WERI-Rb-1 (cell line): ENCODE results near the gene EP300.
A peak's percentile ranks its signal among the peaks of the same experiment; 100 is the strongest.

Source experiments
- DNase-seq: peaks from one replicate; pipeline ENCODE4 v3.0.0-alpha.2; 2020
- H3K27ac ChIP-seq: fragments of 250-450 bp; sonication (Bioruptor Pico); 2 replicates; pipeline ENCODE4 v1.5.1; 2020; ENCODE audit warnings: mild to moderate bottlenecking, moderate library complexity
- H3K27me3 ChIP-seq: fragments of 250-450 bp; sonication (Bioruptor Pico); 2 replicates; pipeline ENCODE4 v1.5.1; 2021; ENCODE audit warnings: mild to moderate bottlenecking, low read depth, moderate library complexity; ENCODE audit not compliant: insufficient read depth, severe bottlenecking
- H3K36me3 ChIP-seq: fragments of 250-450 bp; sonication (Bioruptor Pico); 2 replicates; pipeline ENCODE4 v1.5.1; 2020; ENCODE audit warnings: mild to moderate bottlenecking, moderate library complexity
- H3K4me3 ChIP-seq: 2 replicates; pipeline ENCODE4 v1.5.1; 2011; ENCODE audit warnings: low read depth, mild to moderate bottlenecking, control low read depth, low read length
- H3K9me3 ChIP-seq: fragments of 250-450 bp; sonication (Bioruptor Pico); 2 replicates; pipeline ENCODE4 v1.5.1; 2021; ENCODE audit warnings: mild to moderate bottlenecking, moderate library complexity; ENCODE audit not compliant: severe bottlenecking
- CTCF ChIP-seq: IDR thresholded peaks from 2 replicates; pipeline ENCODE4 v1.5.1; 2011; ENCODE audit warnings: low read depth, mild to moderate bottlenecking, control low read depth, inconsistent platforms, low read length

Gene EP300

GRCh38 chr22:41215926-41216325, 123.5 kb downstream of the EP300 start:
- no peak for TF ChIP-seq CTCF
- Histone ChIP-seq H3K9me3 (peaks cover 15% of the 10 kb centered on the region), H3K4me3 (no peak overlapping the region), H3K27me3 (no peaks in the 10 kb centered on the region), H3K36me3 (peaks cover 55% of the 10 kb centered on the region), H3K27ac (no peak overlapping the region)
- DNase-seq = no peak

- Histone ChIP-seq H3K9me3 (peaks cover 15% of the 10 kb centered on the region), H3K4me3 (no peak overlapping the region), H3K27me3 (no peaks in the 10 kb centered on the region), H3K36me3 (peaks cover 65% of the 10 kb centered on the region), H3K27ac (peak overlapping the region; percentile 40; the same call in 1 of the 2 replicates)
- DNase-seq = no peak
- TF ChIP-seq CTCF = no peak
Observed at GRCh38 chr22:41216984-41217383, 124.6 kb downstream of the EP300 start.

- DNase-seq = peak; percentile 61
- TF ChIP-seq CTCF = no peak
- Histone ChIP-seq H3K36me3 (peaks cover 64% of the 10 kb centered on the region), H3K9me3 (peaks cover 15% of the 10 kb centered on the region), H3K27ac (peak overlapping the region; percentile 40), H3K4me3 (no peak overlapping the region), H3K27me3 (no peaks in the 10 kb centered on the region)
Observed at GRCh38 chr22:41217553-41218157, 125.3 kb downstream of the EP300 start.

GRCh38 chr22:41222846-41223507, 130.6 kb downstream of the EP300 start:
- H3K36me3 ChIP-seq = peaks cover 69% of the 10 kb centered on the region
- no peak for TF ChIP-seq CTCF
- no peak overlapping the region for H3K4me3 ChIP-seq
- no peaks in the 10 kb centered on the region for H3K27me3 ChIP-seq
- no peak for DNase-seq
- no peak overlapping the region for H3K27ac ChIP-seq
- no peaks in the 10 kb centered on the region for H3K9me3 ChIP-seq

GRCh38 chr22:41223535-41223934, 131.1 kb downstream of the EP300 start:
- Histone ChIP-seq H3K9me3 (no peaks in the 10 kb centered on the region), H3K36me3 (peaks cover 72% of the 10 kb centered on the region), H3K4me3 (no peak overlapping the region), H3K27ac (no peak overlapping the region), H3K27me3 (no peaks in the 10 kb centered on the region)
- TF ChIP-seq CTCF = no peak
- DNase-seq = no peak
